Erythroblast (primary cell): ENCODE measurements around the gene C9orf40.

Experiments used
- DNase-seq, 2 experiments: peaks; one replicate each; lab custom pipeline; 2025; lab: John Stamatoyannopoulos, UW
- GATA1 ChIP-seq: IDR thresholded peaks from 2 replicates; pipeline ENCODE4 v1.6.1; 2011; ENCODE audit warnings: low read depth, mild to moderate bottlenecking, control low read depth, low read length, moderate library complexity
- POLR2A ChIP-seq: IDR thresholded peaks from 2 replicates; pipeline ENCODE4 v1.6.1; 2011; ENCODE audit warnings: mild to moderate bottlenecking, low read length

Gene C9orf40

DNA sequence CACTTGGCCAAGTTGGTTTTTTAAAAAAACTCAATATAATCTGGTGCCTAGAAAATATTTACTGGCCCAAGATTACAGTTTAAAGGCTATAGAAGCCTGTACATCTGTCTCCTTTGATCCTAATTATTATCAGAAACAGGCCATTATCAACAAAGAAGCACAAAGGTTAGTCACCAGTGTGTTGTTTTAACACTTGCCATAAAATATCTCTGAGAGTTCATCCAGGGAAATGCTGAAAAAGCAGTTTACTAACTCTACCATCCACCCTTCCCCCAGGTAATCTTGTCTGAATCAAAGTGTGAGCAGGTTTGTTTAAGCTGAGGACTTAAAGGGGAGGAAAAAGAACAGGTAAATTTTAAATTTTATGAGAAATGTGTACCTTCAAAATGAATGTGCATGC is 51.7 kb downstream of the C9orf40 start:
- DNase-seq: no peak

More for the DNA sequence above, 51.7 kb downstream of the C9orf40 start:
- no peak for TF ChIP-seq POLR2A
- TF ChIP-seq GATA1: no peak
